SH-SY5Y (cell line): ENCODE measurements around the gene RUNDC3A.
A peak's percentile ranks its signal among the peaks of the same experiment; 100 is the strongest.

Experiments used
- GATA2 ChIP-seq: IDR thresholded peaks from 2 replicates; pipeline ENCODE4 v1.6.1; 2011; ENCODE audit warnings: mild to moderate bottlenecking, low read depth, low read length
- GATA3 ChIP-seq: IDR thresholded peaks from 2 replicates; pipeline ENCODE4 v1.6.1; 2011; ENCODE audit warnings: low read depth, mild to moderate bottlenecking, low read length, moderate library complexity

The RUNDC3A gene

GRCh38 chr17:44308320-44308818 is at the start of gene RUNDC3A:
Gene RUNDC3A (plus strand): TSS chr17:44308601. CDS start chr17:44308833, 232 bp downstream.
- TF ChIP-seq GATA2 (no peak), GATA3 (no peak)

- TF ChIP-seq GATA2 (no peak), GATA3 (no peak)
Measured at GRCh38 chr17:44258811-44259351, 49.5 kb upstream of the RUNDC3A start.

- TF ChIP-seq GATA2 (no peak), GATA3 (no peak)
Measured at GRCh38 chr17:44260296-44260695, 48.1 kb upstream of the RUNDC3A start.

GRCh38 chr17:44262654-44263225 is 45.7 kb upstream of the RUNDC3A start:
- no peak for TF ChIP-seq GATA2
- no peak for TF ChIP-seq GATA3

GRCh38 chr17:44263345-44263902 is 45.0 kb upstream of the RUNDC3A start:
- TF ChIP-seq GATA2, result no peak
- no peak for TF ChIP-seq GATA3

- no peak for TF ChIP-seq GATA3
- TF ChIP-seq GATA2, result peak; percentile 47; the same call in 1 of the 2 replicates
Measured at GRCh38 chr17:44266402-44267164, 41.8 kb upstream of the RUNDC3A start.

- no peak for TF ChIP-seq GATA3
- no peak for TF ChIP-seq GATA2
Measured at GRCh38 chr17:44267165-44267455, 41.3 kb upstream of the RUNDC3A start.

GRCh38 chr17:44267818-44268490 is 40.4 kb upstream of the RUNDC3A start, which contains the start of gene SLC4A1:
Gene SLC4A1 (minus strand): TSS chr17:44268135. CDS start chr17:44262866, 5,269 bp downstream.
- TF ChIP-seq GATA2 (no peak), GATA3 (no peak)

- TF ChIP-seq GATA3 (no peak), GATA2 (no peak)
Measured at GRCh38 chr17:44268709-44269534, 39.5 kb upstream of the RUNDC3A start.

- TF ChIP-seq GATA3 (no peak), GATA2 (no peak)
Measured at GRCh38 chr17:44269535-44270240, 38.7 kb upstream of the RUNDC3A start.

GRCh38 chr17:44272321-44272951 is 36.0 kb upstream of the RUNDC3A start:
- no peak for TF ChIP-seq GATA3
- TF ChIP-seq GATA2, result no peak

- TF ChIP-seq GATA2 (no peak), GATA3 (no peak)
Measured at GRCh38 chr17:44272954-44273353, 35.4 kb upstream of the RUNDC3A start.

- TF ChIP-seq GATA2, result no peak
- TF ChIP-seq GATA3, result no peak
Measured at GRCh38 chr17:44273607-44274006, 34.8 kb upstream of the RUNDC3A start.
